Hair follicular keratinocyte (primary cell): ENCODE results near the gene SFMBT1. TPM values are rescaled to one million over a fixed set of nuclear protein-coding genes. Genes with fewer than 3 reads are reported as not detected.

Experiments
- total RNA-seq: library from RNA; depleted of rRNA; stranded (reverse); fragments of >200 nt; gene quantifications from 2 replicates; pipeline ENCODE4 v1.2.3, GENCODE V29; 2015

Gene SFMBT1
- 11.9 and 16.4 TPM in 2 replicates for total RNA-seq

GRCh38 chr3:53045518-53046170 lies at the start of gene SFMBT1:
TSS of gene SFMBT1 (minus strand) at chr3:53046073. CDS start at chr3:52969128, 76,945 bp downstream.

GRCh38 chr3:52897130-52898122 lies 148.4 kb downstream of the SFMBT1 start, which contains the start of gene STIMATE:
TSS of gene STIMATE (minus strand) at chr3:52897548. CDS start at chr3:52897450, 98 bp downstream.

Other genes starting within 250 kb of the SFMBT1 start
- 1.2 and 1.7 TPM in 2 replicates for gene ITIH4, start 215.4 kb downstream of the SFMBT1 start, total RNA-seq
- gene MUSTN1, start 211.1 kb downstream of the SFMBT1 start, total RNA-seq, result 1.6 TPM in 1 of 2 replicates, not detected in the other
- 10.9 and 20.8 TPM in 2 replicates for gene STIMATE, start 148.5 kb downstream of the SFMBT1 start, total RNA-seq
- gene RFT1, start 84.4 kb upstream of the SFMBT1 start, total RNA-seq, result 19.4 and 26.8 TPM in 2 replicates
- 6.0 and 6.6 TPM in 2 replicates for gene PRKCD, start 115.1 kb upstream of the SFMBT1 start, total RNA-seq
- 768 and 817 TPM in 2 replicates for gene TKT, start 209.9 kb upstream of the SFMBT1 start, total RNA-seq